HEK293 (cell line): ENCODE data around the gene TGFB1.

ENCODE experiments used
- CTCF ChIA-PET: fragments of 350-600 bp; formaldehyde crosslinking; extraction: SDS; loops from one replicate; lab custom pipeline; 2021; ENCODE audit warnings: antibody characterized with exemption; lab: Yijun Ruan, JAX
- POLR2A ChIA-PET: fragments of 300-600 bp; formaldehyde crosslinking; extraction: SDS; loops from one replicate; lab custom pipeline; 2020; ENCODE audit warnings: antibody characterized with exemption, inconsistent platforms; lab: Yijun Ruan, JAX
- H3K27ac ChIP-seq: fragments of 200-500 bp; sonication (Bioruptor generic); 2 replicates; pipeline ENCODE4 v1.5.1; 2014; ENCODE audit warnings: low read depth, low read length, control low read depth, inconsistent platforms; ENCODE audit errors: extremely low read depth
- H3K36me3 ChIP-seq, 2 experiments: fragments of 200-500 bp in 1 of 2; sonication (Bioruptor generic) in 1 of 2; 1 replicate in 1 of 2; 2 replicates in 1 of 2; pipeline ENCODE4 v1.5.1; 2014 to 2017; ENCODE audit warnings: inconsistent platforms in 2 of 2, low read length in 2 of 2; ENCODE audit not compliant: control insufficient read depth in 2 of 2, insufficient read depth in 1 of 2
- H3K4me1 ChIP-seq: fragments of 200-500 bp; sonication (Bioruptor generic); 2 replicates; pipeline ENCODE4 v1.5.1; 2014; ENCODE audit warnings: mild to moderate bottlenecking, low read length, inconsistent platforms; ENCODE audit not compliant: control insufficient read depth, insufficient read depth
- H3K4me3 ChIP-seq: 2 replicates; pipeline ENCODE4 v1.5.1; 2011; ENCODE audit warnings: low read depth, mild to moderate bottlenecking, control low read depth, low read length, moderate library complexity
- H3K9me3 ChIP-seq: fragments of 200-500 bp; sonication (Bioruptor generic); 2 replicates; pipeline ENCODE4 v1.5.1; 2014; ENCODE audit warnings: low read depth, low read length, inconsistent platforms; ENCODE audit not compliant: control insufficient read depth, insufficient read depth
- BCL11A ChIP-seq: fragments of 450-650 bp; formaldehyde crosslinking; IDR thresholded peaks from 2 replicates; pipeline ENCODE4 v1.5.1; 2016; ENCODE audit warnings: low read depth, missing biosample characterization, missing genetic modification characterization
- IKZF3 ChIP-seq: fragments of 450-650 bp; IDR thresholded peaks from 2 replicates; pipeline ENCODE4 v1.5.0; 2018; ENCODE audit warnings: missing biosample characterization, mild to moderate bottlenecking, missing genetic modification characterization, moderate library complexity
- KLF7 ChIP-seq: fragments of 450-650 bp; formaldehyde crosslinking; IDR thresholded peaks from 2 replicates; pipeline ENCODE4 v1.5.1; 2016; ENCODE audit warnings: missing biosample characterization, missing genetic modification characterization, borderline replicate concordance
- KLF9 ChIP-seq: fragments of 450-650 bp; formaldehyde crosslinking; IDR thresholded peaks from 2 replicates; pipeline ENCODE4 v1.5.1; 2016; ENCODE audit warnings: missing biosample characterization, missing genetic modification characterization, low read depth
- PRDM10 ChIP-seq: fragments of 450-650 bp; formaldehyde crosslinking; IDR thresholded peaks from 2 replicates; pipeline ENCODE4 v1.5.1; 2016; ENCODE audit warnings: missing biosample characterization, missing genetic modification characterization
- TCF7L2 ChIP-seq: IDR thresholded peaks from 2 replicates; pipeline ENCODE4 v1.6.1; 2011; ENCODE audit warnings: low read depth, mild to moderate bottlenecking, inconsistent platforms, low read length, moderate library complexity, borderline replicate concordance
- YY2 ChIP-seq: fragments of 450-650 bp; formaldehyde crosslinking; IDR thresholded peaks from 2 replicates; pipeline ENCODE4 v1.5.1; 2016; ENCODE audit warnings: missing biosample characterization, missing genetic modification characterization
- ZBTB20 ChIP-seq: fragments of 450-650 bp; formaldehyde crosslinking; IDR thresholded peaks from 2 replicates; pipeline ENCODE4 v1.5.1; 2016; ENCODE audit warnings: missing biosample characterization, missing genetic modification characterization
- ZBTB26 ChIP-seq: fragments of 450-650 bp; formaldehyde crosslinking; optimal IDR thresholded peaks from 2 replicates; pipeline ENCODE3; 2016; ENCODE audit warnings: missing biosample characterization, mild to moderate bottlenecking, missing genetic modification characterization
- ZNF132 ChIP-seq: fragments of 450-650 bp; formaldehyde crosslinking; IDR thresholded peaks from 2 replicates; pipeline ENCODE4 v1.5.1; 2017; ENCODE audit warnings: missing biosample characterization, missing genetic modification characterization, borderline replicate concordance
- ZNF155 ChIP-seq: fragments of 450-650 bp; formaldehyde crosslinking; IDR thresholded peaks from 2 replicates; pipeline ENCODE4 v1.5.1; 2016; ENCODE audit warnings: missing biosample characterization, missing genetic modification characterization
- ZNF16 ChIP-seq: fragments of 450-650 bp; formaldehyde crosslinking; IDR thresholded peaks from 2 replicates; pipeline ENCODE4 v1.5.1; 2016; ENCODE audit warnings: low read depth, missing biosample characterization, missing genetic modification characterization
- ZNF174 ChIP-seq: fragments of 450-650 bp; formaldehyde crosslinking; IDR thresholded peaks from 2 replicates; pipeline ENCODE4 v1.5.0; 2017; ENCODE audit warnings: missing biosample characterization, mild to moderate bottlenecking, missing genetic modification characterization
- ZNF280D ChIP-seq: fragments of 450-650 bp; formaldehyde crosslinking; IDR thresholded peaks from 2 replicates; pipeline ENCODE4 v1.5.1; 2016; ENCODE audit warnings: missing biosample characterization, missing genetic modification characterization
- ZNF341 ChIP-seq: fragments of 450-650 bp; formaldehyde crosslinking; IDR thresholded peaks from 2 replicates; pipeline ENCODE4; 2016; ENCODE audit warnings: low read depth, missing biosample characterization, missing genetic modification characterization
- ZNF366 ChIP-seq: fragments of 450-650 bp; formaldehyde crosslinking; conservative IDR thresholded peaks from 2 replicates; pipeline ENCODE4 v1.5.1; 2016; ENCODE audit warnings: missing biosample characterization, missing genetic modification characterization
- ZNF513 ChIP-seq: fragments of 450-650 bp; IDR thresholded peaks from 2 replicates; pipeline ENCODE4 v1.5.1; 2018; ENCODE audit warnings: missing biosample characterization, missing genetic modification characterization
- ZNF529 ChIP-seq: fragments of 450-650 bp; formaldehyde crosslinking; IDR thresholded peaks from 2 replicates; pipeline ENCODE4 v1.5.1; 2017; ENCODE audit warnings: missing genetic modification characterization, missing biosample characterization; ENCODE audit not compliant: insufficient replicate concordance
- ZNF621 ChIP-seq: fragments of 450-650 bp; formaldehyde crosslinking; IDR thresholded peaks from 2 replicates; pipeline ENCODE4 v1.5.1; 2017; ENCODE audit warnings: missing biosample characterization, missing genetic modification characterization
- ZNF626 ChIP-seq: fragments of 450-650 bp; sonication (Bioruptor Pico); formaldehyde crosslinking; IDR thresholded peaks from 2 replicates; pipeline ENCODE4 v1.5.1; 2018; ENCODE audit warnings: missing biosample characterization, missing genetic modification characterization, inconsistent platforms
- ZNF777 ChIP-seq: fragments of 450-650 bp; formaldehyde crosslinking; IDR thresholded peaks from 2 replicates; pipeline ENCODE4 v1.5.1; 2017; ENCODE audit warnings: missing biosample characterization, missing genetic modification characterization, borderline replicate concordance

The TGFB1 gene

GRCh38 chr19:41308450-41309179, 45.1 kb downstream of the TGFB1 start:
- peak overlapping the region; percentile 98 for H3K27ac ChIP-seq
- H3K36me3 ChIP-seq: peaks cover 61 to 66% of the 10 kb centered on the region in 2 experiments
- POLR2A ChIA-PET: interaction anchor here (0.7 to 2.5 kb wide), 8 partner anchors 16 to 106 kb away, joined by 3 to 17 read pairs (median 3); partner anchors contain the start of genes B9D2 and HNRNPUL1
- TF ChIP-seq ZNF513 (tag by site-specific recombination) (no peak; the same call in 1 of the 2 replicates), ZNF174 (tag by site-specific recombination) (no peak), ZNF777 (tag by site-specific recombination) (no peak), BCL11A (tag by site-specific recombination) (no peak), PRDM10 (tag by site-specific recombination) (peak; percentile 84), KLF7 (no peak), IKZF3 (peak; percentile 91), ZNF155 (tag by site-specific recombination) (no peak), ZNF621 (tag by site-specific recombination) (no peak), KLF9 (no peak), ZNF280D (tag by site-specific recombination) (no peak), ZBTB26 (tag by site-specific recombination) (no peak), TCF7L2 (no peak), ZNF626 (no peak), ZNF529 (tag by site-specific recombination) (no peak), ZNF366 (tag by site-specific recombination) (0 out of 2 replicates have a peak, but pooled peaks have one; percentile 10), ZNF16 (tag by site-specific recombination) (no peak), YY2 (tag by site-specific recombination) (no peak), ZBTB20 (tag by site-specific recombination) (0 out of 2 replicates have a peak, but pooled peaks have one; percentile 37), ZNF341 (tag by site-specific recombination) (no peak), ZNF132 (tag by site-specific recombination) (no peak)

More at GRCh38 chr19:41308450-41309179, 45.1 kb downstream of the TGFB1 start:
- Histone ChIP-seq H3K4me3 (no peak overlapping the region), H3K4me1 (peaks cover 20% of the 10 kb centered on the region), H3K9me3 (no peaks in the 10 kb centered on the region)
- CTCF ChIA-PET: interaction anchor here (0.6 to 5.3 kb wide), 52 partner anchors 9 to 1759 kb away, joined by 3 to 120 read pairs (median 4); partner anchors contain the start of genes B9D2, DMAC2, HNRNPUL1 and TGFB1
